Right lobe of liver (tissue), 6 donors: ENCODE results near the gene GPATCH11. TPM values are rescaled to one million over a fixed set of nuclear protein-coding genes. Genes with fewer than 3 reads are reported as not detected.

ENCODE experiments used
- ATAC-seq, 4 donors: fragments of 200-7000 bp; cut with Tn5 transposase; one replicate each; pipeline ENCODE4 v1.9.1; 2020; ENCODE audit warnings: mild to moderate bottlenecking in 4 of 4, moderate library complexity in 4 of 4
- DNase-seq, 3 donors: peaks; one replicate each; pipeline ENCODE4 v3.0.0-alpha.2; 2020
- H3K27ac ChIP-seq, 3 donors: fragments of 200-600 bp; one replicate each; pipeline ENCODE4 v1.8.0; 2022
- H3K27me3 ChIP-seq, 2 donors: fragments of 200-600 bp; one replicate each; pipeline ENCODE4 v1.8.0; 2022
- H3K36me3 ChIP-seq, 4 donors: fragments of 200-600 bp; sonication (generic) in 1 of 4; one replicate each; pipeline versions ENCODE4 v1.5.1 to v1.8.0; 2017 to 2022; ENCODE audit warnings: control low read depth in 1 of 4
- H3K4me1 ChIP-seq, 4 donors: fragments of 200-600 bp; sonication (generic) in 1 of 4; one replicate each; pipeline versions ENCODE4 v1.5.1 to v1.8.0; 2017 to 2022; ENCODE audit warnings: control low read depth in 1 of 4
- H3K4me3 ChIP-seq, 3 donors: fragments of 200-600 bp; one replicate each; pipeline ENCODE4 v1.8.0; 2022
- H3K9me3 ChIP-seq, 4 donors: fragments of 200-600 bp; sonication (generic) in 1 of 4; one replicate each; pipeline versions ENCODE4 v1.5.1 to v1.8.0; 2017 to 2022; ENCODE audit warnings: control low read depth in 1 of 4
- CTCF ChIP-seq, 4 donors: fragments of 200-600 bp in 3 of 4; fragments of 450-650 bp in 1 of 4; IDR thresholded peaks; one replicate each; pipeline versions ENCODE4 v1.5.1 to v1.8.0; 2016 to 2022; ENCODE audit warnings: antibody characterized with exemption in 4 of 4, mild to moderate bottlenecking in 2 of 4
- POLR2A ChIP-seq: fragments of 450-650 bp; IDR thresholded peaks from one replicate; pipeline ENCODE4 v1.6.1; 2017; ENCODE audit warnings: antibody characterized with exemption, mild to moderate bottlenecking
- WGBS: methylation state at CpG from one replicate; pipeline ENCODE4 v1.1.6; 2018; ENCODE audit warnings: low coverage, low lambda C conversion rate; ENCODE audit not compliant: insufficient coverage; ENCODE audit errors: missing lambda C conversion rate; 5-methylcytosine and 5-hydroxymethylcytosine counted together
- intact Hi-C, 2 donors: fragments of 100-400 bp; cut with DNase I; formaldehyde crosslinking; loops; one replicate each; pipeline versions ENCODE4 v1.11.2 to v1.14.1; 2022
- total RNA-seq, 6 experiments: library from RNA; depleted of rRNA in 2 of 6; stranded (reverse); fragments of >200 nt in 2 of 6; fragmentation: NEBNext Ultra II Directional in 3 of 6; extraction: Animal tissue kit (Norgen Biotek cat#: 25700) in 3 of 6; gene quantifications; one replicate each; pipeline versions ENCODE4 v1.1.0 to v1.2.4, GENCODE V29; 2016 to 2023
- donor health status: DM: no; HTN: yes; CAD: no.
- donor health status: DM: no; HTN: no; CAD: no.
- donor health status: DM: no; HTN: no; CAD: no.
- donor health status: DM: no; HTN: yes; CAD: no.
- donor health status: DM: no; HTN: yes; CAD: no.

Gene GPATCH11
- total RNA-seq, 6 experiments from 2014 or later, result 2.5 to 4.2 (median 3.4) TPM

GRCh38 chr2:37059841-37060240 lies 24.5 kb upstream of the GPATCH11 start:
- 90% methylated on average over 3 of the region's 3 CpGs for WGBS
- no peak overlapping the region for H3K4me3 ChIP-seq
- intact Hi-C loops, result no loop called here

GRCh38 chr2:37060446-37060845 lies 23.9 kb upstream of the GPATCH11 start:
- intact Hi-C loops, result no loop called here
- Histone ChIP-seq H3K27me3 (no peaks in the 10 kb centered on the region), H3K4me1 (no peaks in the 10 kb centered on the region), H3K4me3 (no peak overlapping the region), H3K27ac (no peak overlapping the region), H3K36me3 (peaks cover 3 to 80% (median 18%) of the 10 kb centered on the region in 4 donors), H3K9me3 (no peaks in the 10 kb centered on the region)
- DNase-seq (no peak), ATAC-seq (no peak)
- WGBS, result 94% methylated on average over 7 of the region's 7 CpGs
- TF ChIP-seq CTCF (IDR thresholded peaks at IDR 0.05) (no peak), POLR2A (no peak)

More at GRCh38 chr2:37059841-37060240, 24.5 kb upstream of the GPATCH11 start:
- H3K27me3 ChIP-seq, result no peaks in the 10 kb centered on the region
- DNase-seq (no peak), ATAC-seq (no peak)
- no peaks in the 10 kb centered on the region for H3K9me3 ChIP-seq
- no peak for TF ChIP-seq CTCF (IDR thresholded peaks at IDR 0.05)
- no peak for TF ChIP-seq POLR2A
- no peaks in the 10 kb centered on the region for H3K4me1 ChIP-seq
- H3K36me3 ChIP-seq, result peaks cover 3 to 78% (median 15%) of the 10 kb centered on the region in 4 donors
- H3K27ac ChIP-seq, result no peak overlapping the region

DNA sequence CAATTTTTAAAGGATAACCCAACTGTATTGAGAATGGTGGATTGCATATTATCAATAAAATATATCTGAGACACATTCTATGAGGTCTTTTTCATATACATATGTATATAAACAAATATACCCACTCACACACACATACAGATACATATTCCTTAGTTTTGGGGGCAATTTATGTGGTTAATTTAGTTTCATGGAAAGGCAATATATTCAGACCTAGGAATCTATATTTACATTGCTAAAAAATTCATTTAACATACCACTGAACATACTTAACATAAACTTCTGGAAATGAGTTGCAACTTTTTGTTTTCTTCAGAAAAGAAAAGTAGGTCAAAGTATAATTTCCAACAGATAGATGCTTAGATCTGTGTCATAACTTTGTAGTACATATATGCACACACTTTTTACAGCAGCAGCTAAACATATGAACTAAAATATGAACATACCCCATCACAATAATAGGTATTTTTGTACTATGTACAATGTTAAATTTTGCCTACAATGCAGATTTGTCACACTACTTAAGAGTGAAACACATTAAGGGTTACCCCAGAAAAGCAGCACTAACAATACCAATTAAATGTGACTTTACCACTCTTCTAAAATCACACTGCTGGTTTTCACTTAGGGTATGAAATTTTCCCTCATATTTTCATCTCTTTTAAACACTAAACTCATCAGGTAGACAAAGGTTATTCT lies 23.2 kb upstream of the GPATCH11 start:
- Histone ChIP-seq H3K4me3 (no peak overlapping the region), H3K27me3 (no peaks in the 10 kb centered on the region), H3K9me3 (no peaks in the 10 kb centered on the region), H3K4me1 (no peaks in the 10 kb centered on the region), H3K36me3 (peaks cover 3 to 80% (median 18%) of the 10 kb centered on the region in 4 donors), H3K27ac (no peak overlapping the region)
- ATAC-seq, result no peak
- no peak for DNase-seq
- intact Hi-C loops, result no loop called here
- no peak for TF ChIP-seq CTCF (IDR thresholded peaks at IDR 0.05)
- no peak for TF ChIP-seq POLR2A

- H3K27ac ChIP-seq, result no peak overlapping the region
- H3K27me3 ChIP-seq, result no peaks in the 10 kb centered on the region
- intact Hi-C loops, result no loop called here
- DNase-seq (no peak), ATAC-seq (no peak)
- no peaks in the 10 kb centered on the region for H3K9me3 ChIP-seq
- no peaks in the 10 kb centered on the region for H3K4me1 ChIP-seq
- TF ChIP-seq CTCF (IDR thresholded peaks at IDR 0.05) (no peak), POLR2A (no peak)
- 98% methylated on average over 5 of the region's 5 CpGs for WGBS
- H3K36me3 ChIP-seq, result peaks cover 3 to 76% (median 15%) of the 10 kb centered on the region in 4 donors
- H3K4me3 ChIP-seq, result no peak overlapping the region
These were observed 22.5 kb upstream of the GPATCH11 start for GRCh38 chr2:37061776-37062175.
